AG20443 (cell line): ENCODE measurements around the gene GSTT2B.
"Not testable (repeated sequence)": the region's sequence is repeated elsewhere in the genome, so short reads cannot be mapped to it uniquely, and the experiment has no call there.

Experiments
- DNase-seq: peaks from one replicate; pipeline ENCODE4 v3.0.0; 2012; ENCODE audit warnings: low spot score, mixed read lengths

GSTT2B gene, protein sequence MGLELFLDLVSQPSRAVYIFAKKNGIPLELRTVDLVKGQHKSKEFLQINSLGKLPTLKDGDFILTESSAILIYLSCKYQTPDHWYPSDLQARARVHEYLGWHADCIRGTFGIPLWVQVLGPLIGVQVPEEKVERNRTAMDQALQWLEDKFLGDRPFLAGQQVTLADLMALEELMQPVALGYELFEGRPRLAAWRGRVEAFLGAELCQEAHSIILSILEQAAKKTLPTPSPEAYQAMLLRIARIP

DNA sequence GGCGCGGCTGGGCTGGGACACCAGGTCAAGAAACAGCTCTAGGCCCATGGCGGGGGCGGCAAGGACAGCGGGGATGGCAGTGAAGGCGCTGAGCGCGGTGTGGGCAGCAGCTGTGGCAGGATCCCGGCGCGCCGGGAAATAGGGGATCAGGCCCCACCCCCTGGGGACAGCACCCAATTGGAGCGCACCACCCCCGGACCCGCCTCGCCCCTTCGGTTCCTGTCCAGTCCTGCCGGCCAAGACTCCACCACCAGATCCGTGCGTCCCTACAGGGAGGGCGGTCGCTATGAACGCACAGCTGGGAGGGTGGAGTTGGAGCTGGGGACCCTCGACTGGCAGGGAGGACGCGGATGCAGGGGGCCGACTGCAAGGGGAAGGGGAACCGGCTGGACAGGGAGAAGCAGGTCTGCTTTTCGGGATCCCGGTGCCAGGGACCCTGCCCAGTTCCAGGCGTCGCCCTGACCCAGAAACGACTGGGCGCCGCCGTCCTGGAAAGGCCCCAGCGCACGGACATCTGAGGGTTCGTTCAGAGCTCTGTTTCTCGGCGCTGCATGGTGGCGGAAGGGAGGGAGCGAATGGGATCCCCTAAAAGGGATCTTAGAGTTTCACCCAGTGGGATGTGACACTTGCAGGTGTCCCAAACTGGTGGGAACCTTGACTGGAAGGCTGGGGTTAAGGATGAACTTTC is at the start of gene GSTT2B:
TSS of gene GSTT2B (minus strand) at position 112 of the 688 bp plus-strand sequence. CDS start at position 48, 64 bp downstream.
- not testable (repeated sequence) for DNase-seq

DNA sequence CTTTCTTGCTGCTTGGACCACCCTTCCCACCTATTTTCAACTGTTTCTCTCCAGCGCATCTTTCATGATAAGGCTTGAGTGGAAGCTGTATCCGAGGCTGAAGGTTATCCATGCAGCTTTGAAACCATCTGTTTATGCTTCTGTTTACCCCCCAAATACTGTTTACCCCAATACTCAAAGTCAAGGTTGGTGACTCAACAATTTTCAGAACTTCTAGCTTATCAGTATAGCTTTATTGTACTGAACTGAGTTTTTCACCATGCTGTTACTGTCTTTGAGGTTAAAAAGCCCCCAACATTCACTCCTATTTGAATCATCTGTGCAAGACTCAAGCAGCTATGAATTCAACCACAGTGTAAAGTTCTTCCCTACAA is 49.0 kb upstream of the GSTT2B start:
- DNase-seq, result no peak

DNA sequence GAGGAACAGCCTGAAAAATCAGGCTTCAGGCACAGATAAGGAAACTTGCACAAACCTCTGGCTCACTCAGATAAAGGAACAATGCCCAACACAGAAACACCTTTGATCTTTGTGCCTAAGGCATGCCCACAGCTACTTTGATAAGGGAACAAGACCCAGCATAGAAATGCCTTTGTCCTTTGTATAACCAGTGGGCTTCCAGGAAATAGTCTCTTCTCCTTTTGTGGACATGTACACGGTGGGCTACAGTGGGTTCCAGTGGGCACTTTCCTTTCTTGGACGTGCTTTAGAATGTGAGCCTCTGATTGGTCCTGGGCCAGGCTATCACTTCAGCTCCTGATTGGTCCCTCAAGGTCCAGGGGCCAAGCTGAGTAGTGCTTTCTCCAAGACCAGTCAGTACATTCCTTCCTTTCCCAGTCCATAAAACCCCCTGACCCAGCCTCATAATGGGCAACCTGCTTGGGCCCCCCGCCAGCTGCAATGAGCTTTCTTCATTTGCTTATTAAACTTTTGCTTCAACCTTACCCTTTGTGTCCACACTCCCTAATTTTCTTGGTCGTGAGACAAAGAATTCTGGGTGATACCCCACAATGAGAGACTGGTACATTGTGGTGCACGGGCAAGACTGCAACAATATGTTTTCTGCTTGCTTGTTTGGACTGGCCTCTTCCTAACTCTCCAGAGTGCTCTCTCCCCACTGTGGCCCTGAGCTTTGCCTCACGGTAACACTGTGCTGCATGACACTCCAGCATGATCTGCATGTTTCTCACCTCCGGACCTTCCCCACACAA is 48.4 kb upstream of the GSTT2B start:
- no peak for DNase-seq

DNA sequence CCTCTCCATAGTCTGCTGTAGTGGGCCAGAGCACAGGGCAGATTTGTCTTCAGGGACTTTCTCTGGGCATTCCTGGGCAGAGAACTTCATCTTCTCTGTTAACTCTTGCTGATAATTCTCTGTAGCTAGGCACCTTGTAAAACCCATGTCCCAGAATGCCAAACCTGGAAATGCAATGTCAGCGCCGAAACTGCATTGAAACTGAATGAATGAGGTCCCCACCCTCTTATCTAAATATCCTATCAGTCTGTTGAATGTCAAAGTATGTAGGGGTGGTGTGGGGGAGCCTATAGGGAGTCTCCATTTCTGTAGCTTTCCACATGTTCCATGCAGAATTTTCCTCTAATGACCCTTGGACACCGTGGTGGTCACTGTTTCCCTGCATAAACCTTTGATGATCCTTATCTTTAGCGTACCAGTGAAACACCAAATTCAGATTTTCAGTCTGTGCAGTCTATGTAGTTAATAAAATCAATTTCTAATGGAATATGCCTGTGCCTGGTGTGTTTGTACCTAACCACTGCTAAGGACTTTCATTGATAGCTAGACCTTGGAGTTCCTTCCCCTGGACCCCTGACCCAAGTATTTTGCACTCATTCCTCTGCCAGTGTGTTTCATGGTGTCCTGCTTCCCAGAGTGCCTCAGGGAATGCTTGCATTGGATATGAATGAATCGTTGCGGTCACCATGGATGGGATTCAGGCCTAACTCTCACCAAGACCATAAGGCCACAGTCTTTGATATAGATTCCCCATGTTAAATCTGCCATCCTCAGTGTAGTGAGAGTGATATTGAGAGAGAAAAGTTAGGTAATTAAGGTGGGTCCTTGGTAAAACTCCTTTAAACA is 47.6 kb upstream of the GSTT2B start:
- DNase-seq, result no peak

DNA sequence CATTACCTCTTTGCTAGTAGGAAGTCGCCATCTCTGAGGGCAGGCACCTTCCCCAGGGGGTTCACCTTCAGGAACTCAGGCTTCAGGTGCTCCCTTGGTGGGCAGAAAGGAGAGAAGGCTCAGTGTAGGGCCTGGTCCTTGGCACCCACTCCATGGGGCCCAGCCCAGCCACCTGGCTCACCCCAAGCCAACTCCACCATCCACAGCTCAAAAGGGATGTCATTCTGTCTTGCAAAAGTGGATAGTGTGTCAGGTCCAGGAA is 47.0 kb upstream of the GSTT2B start:
- DNase-seq, result no peak

DNA sequence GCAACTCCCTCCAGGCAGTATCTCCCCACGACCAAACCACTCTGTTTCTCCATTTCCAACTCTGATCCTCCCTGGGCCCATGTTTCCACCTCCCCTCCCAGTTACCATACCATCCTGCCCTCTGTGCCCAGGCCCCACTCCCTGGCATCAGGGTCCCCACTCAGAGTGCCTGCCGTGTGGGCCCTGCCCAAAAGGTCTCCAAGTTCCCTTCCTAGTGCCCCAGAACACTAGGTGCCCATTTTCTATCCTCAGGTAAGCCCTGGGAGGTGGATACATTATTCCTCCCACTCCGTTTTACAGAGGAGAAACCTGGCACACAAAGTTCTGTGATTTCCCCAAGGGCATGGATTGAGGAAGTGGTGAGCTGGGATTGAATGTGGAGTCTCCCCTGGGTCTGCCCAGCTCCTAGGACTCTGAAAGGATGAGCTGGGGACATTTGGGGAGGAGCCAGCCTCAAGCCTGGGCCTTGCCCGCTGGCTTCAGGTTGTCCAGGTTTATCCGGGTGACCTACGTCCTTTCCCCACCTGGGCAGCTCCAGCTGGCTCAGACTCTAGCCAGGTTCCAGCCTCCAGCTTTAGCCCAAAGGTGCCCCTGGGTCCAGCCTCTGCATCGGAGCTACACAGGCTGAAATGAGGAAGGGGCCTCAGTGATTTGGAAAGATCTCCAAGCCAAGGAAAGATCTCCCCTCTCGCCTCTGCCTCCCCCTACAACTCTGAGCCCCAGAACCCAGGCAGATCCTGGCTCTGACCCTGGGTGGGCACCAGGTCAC is 46.4 kb upstream of the GSTT2B start:
- DNase-seq, result no peak

DNA sequence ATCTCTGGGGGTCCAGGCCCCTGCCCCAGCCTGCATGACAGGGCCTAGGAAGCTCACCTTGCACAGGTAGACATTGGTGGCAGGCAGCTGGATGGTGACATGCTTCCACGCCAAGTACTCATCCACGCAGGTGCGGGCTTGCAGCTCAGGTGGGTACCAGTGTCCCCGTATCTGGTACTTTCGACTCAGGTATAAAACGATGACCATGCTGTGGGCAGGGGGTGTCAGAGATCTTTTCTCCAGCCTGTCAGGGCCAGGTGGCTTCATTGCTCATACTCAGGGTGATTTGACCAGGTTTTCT is 45.9 kb upstream of the GSTT2B start:
- DNase-seq, result no peak

DNA sequence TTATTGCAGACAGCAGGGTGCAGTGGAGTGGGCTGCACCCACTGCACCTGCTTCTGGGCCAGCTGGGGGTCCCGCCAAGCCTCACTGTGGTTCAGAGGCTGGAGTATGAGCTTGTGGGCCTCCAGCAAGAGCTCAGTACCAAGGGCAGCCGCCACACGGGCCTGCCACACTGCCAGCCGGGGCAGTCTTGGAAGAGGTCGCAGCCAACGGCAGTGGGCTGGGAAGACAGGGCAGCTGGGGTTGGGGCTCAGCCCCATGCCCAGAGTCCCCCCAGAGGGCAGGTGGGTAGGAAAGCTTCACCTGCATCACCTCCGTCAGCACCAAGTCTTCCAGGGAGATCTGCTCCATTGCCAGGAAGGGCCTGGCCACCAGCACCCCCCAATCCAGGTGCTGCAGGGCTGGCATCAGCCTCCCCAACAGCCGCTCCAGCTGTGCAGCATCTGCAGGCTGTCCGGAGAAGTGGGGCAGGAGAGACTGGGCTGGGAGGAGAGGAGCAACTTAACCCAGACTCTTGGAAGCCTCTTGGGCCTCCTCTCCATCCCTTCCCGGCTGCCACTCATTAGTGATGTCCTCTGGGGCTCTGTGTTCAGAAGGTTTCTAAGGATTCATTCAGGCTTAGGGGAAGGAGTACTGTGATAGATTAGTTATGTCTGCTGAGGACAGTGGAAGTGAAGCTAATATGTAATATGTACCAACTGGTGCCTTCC is 45.4 kb upstream of the GSTT2B start:
- DNase-seq, result no peak

DNA sequence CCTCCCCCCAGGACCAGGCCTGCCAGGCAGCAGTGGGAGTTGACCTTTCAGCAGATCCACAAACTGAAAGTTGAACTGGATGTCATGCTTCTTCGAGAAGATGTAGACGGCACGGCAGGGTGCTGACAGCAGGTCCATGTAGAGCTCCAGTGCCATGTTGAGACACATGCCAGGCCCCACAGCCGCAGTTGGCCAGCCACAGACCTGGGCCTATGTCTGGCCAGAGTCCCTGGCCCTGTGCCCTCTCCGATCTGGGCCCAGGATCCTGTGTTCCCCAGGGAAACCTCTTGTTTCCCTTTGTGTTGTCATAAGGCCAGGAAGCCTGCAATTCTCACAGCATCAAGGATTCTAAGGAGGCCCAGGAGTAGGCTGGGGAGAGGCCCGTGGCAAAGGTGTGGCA is 44.2 kb upstream of the GSTT2B start, which contains the start of gene GSTT4:
TSS of gene GSTT4 (minus strand) at position 253 of the 400 bp plus-strand sequence. CDS start at position 156, 97 bp downstream.
- DNase-seq, result peak; percentile 15

DNA sequence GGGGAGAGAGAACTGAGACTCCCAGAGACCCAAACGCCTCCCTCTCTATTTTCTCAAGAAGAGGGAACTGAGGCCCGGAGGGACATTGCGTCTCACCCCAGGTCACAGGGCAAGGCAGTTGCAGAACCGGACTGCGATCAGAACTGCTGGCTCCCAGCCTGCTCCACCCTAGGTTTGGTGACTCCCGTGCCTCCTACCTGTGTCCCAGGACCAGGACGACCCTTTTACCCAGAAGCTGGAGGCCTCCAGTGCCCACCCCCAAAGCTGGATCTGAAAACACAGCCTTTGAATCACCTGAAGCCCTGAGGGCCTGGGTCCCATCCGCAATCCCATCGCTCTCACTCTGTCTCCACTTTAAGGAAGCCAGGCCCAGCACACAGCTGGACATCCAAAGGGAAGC is 42.9 kb upstream of the GSTT2B start:
- DNase-seq, result peak; percentile 11

DNA sequence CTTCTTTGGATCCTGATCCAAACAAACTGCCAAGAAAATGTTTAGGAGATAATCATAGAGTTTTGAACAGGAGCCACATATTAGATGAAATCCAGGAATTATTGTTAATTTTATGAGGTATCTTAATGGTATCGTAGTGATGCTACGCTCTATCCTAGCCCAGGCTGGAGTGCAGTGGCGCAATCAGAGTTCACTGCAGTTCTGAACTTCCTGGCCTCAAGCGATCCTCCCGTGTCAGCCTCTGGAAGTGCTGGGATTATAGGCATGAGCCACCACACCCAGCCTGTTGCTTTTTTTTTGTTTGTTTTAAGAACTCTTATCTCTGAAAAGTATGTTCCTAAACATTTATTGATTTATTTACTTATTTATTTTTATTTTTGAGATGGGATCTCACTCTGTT is 41.9 kb upstream of the GSTT2B start:
- no peak for DNase-seq

DNA sequence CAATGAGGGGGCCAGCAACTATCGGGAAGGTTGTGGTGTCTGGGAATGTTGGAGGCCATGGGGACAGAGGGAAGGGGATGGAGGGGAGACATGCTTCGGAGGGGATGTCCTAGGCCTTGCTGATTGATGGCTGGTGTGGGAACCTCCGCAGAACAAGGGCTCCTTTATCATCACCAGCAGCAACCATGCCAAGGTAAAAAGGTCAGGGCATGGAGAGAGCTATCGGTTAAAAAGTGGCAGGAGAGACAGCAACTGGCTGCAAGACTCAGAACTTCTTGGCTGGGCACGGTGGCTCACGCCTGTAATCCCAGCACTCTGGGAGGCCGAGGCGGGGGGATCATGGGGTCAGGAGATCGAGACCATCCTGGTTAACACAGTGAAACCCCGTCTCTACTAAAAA is 41.3 kb upstream of the GSTT2B start:
- DNase-seq, result no peak

DNA sequence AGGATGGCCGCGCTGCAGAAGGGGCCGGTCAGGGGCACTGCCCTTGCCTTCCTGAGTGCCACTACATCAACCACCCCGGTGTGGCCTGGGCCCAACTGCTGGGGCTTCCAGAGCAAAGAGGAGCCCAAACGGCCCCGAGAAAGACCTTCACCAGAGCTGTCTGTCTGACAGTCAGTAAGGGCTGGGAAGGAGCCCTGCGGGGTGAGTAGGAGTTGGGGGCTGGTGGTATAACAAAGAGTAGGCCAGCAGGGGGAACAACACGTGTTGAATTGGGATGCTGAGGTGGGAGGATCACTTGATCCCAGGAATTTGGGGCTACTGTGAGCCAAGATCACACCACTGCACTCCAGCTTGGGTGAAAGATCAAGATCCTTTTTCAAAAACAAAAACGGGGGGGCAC is 40.3 kb upstream of the GSTT2B start:
- peak; percentile 11 for DNase-seq

DNA sequence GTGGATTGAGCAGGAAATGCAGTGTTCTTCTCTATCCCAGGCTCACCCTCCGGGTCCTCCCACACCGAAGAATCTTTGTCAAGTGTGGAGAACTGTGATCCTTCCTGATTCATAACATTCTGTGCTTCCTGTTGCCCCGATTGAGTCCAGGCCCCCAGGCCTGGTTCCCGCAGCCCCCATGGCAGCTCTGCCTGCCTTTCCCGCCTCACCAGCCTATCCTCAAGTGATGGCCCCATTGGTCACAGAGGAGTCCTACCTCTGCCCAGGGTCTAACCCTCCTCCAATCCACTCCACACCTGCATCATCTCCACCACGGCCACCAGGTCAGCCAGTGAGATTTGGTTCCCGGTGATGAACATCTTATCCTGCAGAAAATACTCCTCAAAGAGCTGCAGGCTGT is 38.8 kb upstream of the GSTT2B start:
- not testable (repeated sequence) for DNase-seq

DNA sequence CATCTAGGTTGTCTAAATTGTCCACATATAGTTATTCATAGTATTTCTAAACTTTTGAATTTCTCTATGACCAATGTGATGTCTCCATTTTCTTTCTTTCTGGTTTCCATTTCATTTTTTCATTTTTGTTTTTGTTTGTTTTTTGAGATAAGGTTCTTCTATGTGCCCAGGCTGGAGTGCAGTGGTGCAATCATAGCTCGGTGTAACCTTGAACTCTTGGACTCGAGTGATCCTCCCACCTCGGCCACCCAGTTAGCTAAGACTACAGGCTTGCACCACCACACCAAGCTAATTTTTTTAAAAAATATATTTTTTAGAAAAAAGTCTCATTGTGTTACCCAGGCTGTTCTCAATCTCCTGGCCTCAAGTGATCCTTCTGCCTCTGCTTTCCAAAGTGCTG is 36.1 kb upstream of the GSTT2B start:
- no peak for DNase-seq

DNA sequence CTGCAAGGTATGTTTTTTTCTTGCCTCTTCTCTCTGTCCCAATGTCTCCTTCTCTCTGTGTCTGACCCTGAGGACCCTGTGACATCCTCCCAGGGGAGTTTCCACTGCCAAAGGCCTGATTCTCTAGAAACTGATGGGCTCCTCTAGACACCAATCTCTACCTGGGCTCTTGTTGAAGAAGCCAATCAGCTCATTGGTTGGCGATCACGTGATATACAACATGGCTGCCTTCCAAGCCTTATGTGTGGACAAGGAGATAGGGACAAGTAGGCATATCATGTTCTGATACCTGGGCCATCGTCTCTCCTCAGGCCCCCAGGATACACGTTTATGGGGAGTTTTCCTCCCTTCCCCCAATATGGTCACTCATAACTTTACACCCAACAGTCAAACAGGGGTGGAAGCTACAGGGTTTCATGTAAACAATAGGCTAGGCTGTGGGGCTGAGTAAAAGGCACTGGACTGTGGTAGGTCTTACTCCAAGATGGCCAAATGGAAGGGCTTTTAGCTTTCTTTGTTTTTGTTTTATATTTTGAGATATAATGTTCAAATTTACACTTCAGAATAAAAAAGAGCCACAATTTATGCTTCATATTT is 32.7 kb upstream of the GSTT2B start:
- not testable (repeated sequence) for DNase-seq

DNA sequence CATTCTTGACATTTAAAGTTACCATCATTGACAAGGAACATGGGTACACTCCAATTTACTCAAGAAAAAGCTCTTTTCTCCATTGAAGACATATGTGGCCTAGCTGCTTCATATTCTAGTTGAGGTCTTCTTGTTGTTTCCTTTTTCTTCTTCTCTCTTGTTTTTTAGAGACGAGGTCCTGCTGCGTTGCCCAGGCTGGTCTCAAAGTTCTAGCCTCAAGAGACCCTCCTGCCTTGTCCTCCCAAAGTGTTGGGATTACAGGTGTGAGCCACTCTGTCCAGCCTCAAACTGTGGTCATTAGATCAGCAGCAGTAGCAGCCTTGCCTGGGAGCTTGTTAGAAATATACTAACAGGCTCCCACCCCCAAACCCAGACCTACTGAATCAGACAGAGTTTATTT is 32.1 kb upstream of the GSTT2B start:
- not testable (repeated sequence) for DNase-seq

DNA sequence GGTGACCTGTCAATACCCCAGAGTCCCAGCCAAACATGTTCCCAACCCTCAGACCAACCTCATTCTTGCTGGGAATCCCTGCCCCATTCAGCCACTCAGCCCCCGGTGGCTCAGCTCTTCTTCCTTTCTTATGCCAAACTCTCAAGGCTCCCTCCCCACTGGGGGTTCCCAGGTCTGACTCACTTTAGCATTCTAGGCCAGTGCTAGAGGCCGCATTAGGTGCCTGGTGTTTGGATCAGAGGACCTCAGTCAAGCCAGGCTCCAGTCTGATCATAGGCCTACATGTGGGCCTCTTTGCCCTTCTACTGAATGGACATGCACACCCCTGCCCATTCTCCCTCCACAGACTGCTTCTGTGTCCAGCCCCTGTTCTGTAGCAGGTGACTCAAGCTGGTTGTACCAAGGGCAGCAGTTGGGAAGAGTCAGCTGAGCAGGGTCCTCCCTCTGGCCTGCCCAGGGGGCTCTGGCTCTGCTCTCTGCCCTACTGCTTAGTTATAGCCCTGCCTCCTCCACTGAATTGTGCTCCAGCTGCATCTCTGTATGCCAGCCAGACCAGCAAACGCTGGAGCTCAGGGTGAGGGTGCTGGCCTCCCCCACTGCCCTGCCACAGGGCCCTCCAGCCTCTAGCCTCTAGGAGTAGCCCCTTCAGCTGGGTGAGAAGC is 28.7 kb upstream of the GSTT2B start:
- DNase-seq, result not testable (repeated sequence)

DNA sequence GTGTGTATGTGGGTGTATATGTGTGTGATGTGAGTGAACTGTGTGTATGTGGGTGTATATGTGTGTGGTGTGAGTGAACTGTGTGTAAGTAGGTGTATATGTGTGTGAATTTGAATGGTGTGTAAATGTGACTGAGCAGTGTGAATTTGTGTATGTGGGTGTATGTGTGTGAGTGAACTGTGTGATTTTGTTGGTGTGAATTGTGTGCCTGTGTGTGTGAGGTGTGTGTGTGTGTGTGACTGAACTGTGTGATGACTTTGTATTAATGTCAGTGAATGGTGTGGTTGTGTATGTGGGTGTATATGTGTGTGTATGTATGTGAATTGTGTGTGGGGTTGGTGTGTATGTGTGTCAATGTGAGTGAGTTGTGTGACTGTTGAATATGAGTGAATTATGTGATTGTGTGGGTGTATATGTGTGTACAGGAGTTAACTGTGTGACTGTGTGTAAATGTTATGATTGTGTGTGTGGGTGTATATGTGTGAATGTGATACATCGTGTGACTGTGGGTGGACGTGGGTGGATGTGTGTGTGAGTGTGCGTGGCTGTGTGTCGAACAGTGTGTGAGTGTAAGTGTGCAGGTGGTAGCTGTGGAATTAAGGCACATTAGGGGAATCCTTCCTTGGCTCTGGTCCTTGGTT is 25.7 kb upstream of the GSTT2B start:
- not testable (repeated sequence) for DNase-seq

DNA sequence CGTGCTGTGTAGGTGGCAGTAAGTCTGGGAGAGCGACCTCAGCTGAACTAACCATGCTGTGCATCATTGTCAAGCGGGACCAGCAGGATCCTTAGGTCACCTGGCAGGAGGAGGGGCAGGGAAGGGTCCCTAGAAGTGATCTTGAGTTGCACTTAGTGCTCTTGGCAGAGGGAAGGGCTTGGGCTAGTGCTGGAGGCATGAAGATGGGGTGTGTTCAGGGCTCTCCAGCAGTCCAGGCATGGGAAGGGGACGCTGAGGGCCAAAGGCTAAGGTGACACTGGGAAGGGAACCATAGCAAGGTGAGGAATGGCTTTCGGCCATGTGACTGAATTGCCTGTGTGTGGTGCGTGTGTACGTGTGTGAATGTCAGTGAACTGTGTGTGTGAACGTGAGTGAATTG is 25.1 kb upstream of the GSTT2B start:
- not testable (repeated sequence) for DNase-seq
